GM21786 (cell line): Measurements from ENCODE around the gene CLEC19A.
"Not testable (repeated sequence)": the region's sequence is repeated elsewhere in the genome, so short reads cannot be mapped to it uniquely, and the experiment has no call there.

Source experiments
- ATAC-seq: cut with Tn5 transposase; IDR thresholded peaks from one replicate; pipeline ENCODE4 v1.9.1; 2021; ENCODE audit not compliant: unreplicated experiment

The CLEC19A gene

GRCh38 chr16:19321186-19321585, 35.7 kb downstream of the CLEC19A start:
- ATAC-seq = not testable (repeated sequence)

- no peak for ATAC-seq
These were observed 38.1 kb downstream of the CLEC19A start for GRCh38 chr16:19323596-19323995.

DNA sequence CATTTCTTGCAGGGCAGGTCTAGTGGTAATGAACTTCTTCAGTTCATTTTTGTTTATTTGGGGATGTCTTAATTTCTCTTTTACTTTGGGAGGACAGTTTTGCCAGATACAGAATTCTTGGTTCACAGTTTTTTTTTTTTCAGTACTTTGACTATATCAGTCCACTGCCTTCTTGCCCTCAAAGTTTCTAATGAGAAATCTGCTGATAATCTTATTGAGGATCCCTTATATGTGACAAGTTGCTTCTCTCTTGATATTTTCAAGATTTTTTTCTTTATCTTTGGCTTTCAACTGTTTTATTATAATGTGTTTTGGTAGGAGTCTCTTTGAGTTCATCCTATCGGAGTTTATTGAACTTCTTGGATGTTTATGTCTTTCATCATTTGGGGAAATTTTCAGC, 42.8 kb downstream of the CLEC19A start:
- no peak for ATAC-seq

DNA sequence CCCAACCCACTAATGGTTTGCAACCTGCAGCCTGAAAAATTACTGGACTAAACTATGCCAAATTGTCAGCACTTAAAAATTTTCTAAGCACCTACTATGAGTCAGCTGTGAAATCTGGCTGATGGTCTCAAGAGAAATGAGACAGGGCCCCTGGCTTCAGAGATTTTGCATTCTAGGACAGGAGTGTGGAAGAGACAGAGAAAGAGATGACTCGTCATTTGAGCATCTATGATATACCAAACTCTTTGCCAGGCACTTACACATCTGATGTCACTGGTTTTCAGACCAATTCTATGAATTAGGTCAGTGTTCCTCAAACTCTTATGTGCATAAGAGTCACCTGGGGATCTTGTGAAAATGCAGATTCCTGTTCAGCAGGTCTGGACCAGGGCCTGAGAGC, 44.4 kb downstream of the CLEC19A start:
- ATAC-seq = no peak

GRCh38 chr16:19330841-19331397, 45.4 kb downstream of the CLEC19A start:
- ATAC-seq = no peak

GRCh38 chr16:19331794-19332193, 46.3 kb downstream of the CLEC19A start:
- no peak for ATAC-seq

DNA sequence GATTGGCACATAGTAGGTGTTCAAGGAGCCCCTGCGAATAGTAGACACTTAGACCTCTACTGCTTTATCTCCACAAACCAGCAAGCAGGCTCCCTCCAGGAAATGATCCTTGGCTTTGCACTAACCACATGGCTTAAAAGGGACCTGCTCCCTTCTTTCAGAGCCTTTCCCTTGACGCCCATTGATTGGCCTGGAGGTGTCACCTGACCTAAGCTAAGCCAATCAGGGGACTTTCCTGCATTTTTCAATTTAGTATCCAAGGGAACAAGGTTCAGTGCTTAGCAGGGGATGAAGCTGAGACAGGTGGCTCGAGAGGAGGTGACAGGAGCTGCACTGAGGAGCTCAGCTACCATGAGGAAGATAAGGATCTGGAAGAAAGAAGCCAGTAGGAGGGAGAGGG, 52.8 kb downstream of the CLEC19A start:
- no peak for ATAC-seq

DNA sequence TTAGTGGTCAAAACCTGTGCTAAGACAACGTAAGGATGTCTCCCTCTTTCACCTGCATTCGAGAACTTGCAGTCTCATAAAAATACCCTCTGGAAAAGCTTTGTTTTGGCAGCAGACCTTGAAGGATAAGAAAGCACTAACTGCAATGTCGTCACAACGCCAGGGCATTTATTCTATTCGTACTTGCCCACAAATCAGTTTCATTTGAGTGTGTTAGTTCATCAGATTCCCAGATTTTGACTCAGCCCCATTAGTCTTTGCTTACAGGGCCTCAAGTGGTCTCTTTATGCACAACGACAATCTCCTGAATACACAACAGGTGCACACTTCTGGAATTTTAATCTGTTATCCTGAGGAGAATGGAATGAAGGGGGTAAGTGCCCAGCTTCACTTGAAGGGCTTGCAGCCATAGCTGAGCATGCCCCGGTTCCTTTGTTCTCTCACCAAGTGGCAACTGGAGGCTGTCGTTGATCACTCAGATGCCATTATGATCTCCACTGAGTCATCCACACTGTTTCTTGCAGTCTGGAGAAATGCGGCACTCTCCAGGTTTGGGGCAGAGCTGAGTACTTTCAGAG, 58.8 kb downstream of the CLEC19A start:
- no peak for ATAC-seq

DNA sequence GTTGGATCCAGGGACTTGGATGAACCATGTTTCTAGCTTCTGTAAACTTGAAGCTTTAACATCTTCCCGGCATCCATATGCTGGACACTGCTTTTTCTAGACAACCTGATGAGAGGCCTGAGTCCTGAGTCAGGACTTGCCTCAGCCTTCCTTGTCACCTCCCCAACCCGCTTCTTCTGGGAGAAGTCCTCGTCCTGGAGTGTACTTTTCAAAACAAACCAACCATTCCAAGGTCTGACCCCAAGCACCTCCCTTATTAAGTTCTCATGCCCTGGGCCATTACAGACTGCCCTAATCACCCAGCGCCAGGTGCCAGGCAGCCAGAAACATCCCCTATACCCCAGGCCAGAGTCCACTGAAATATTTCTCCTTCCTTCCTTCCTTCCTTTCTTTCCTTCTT, 59.4 kb downstream of the CLEC19A start:
- ATAC-seq = no peak

- no peak for ATAC-seq
These were observed 60.9 kb downstream of the CLEC19A start for GRCh38 chr16:19346335-19346922.

GRCh38 chr16:19348125-19348524, 62.6 kb downstream of the CLEC19A start:
- no peak for ATAC-seq

- no peak for ATAC-seq
These were observed 63.2 kb downstream of the CLEC19A start for GRCh38 chr16:19348578-19349315.

DNA sequence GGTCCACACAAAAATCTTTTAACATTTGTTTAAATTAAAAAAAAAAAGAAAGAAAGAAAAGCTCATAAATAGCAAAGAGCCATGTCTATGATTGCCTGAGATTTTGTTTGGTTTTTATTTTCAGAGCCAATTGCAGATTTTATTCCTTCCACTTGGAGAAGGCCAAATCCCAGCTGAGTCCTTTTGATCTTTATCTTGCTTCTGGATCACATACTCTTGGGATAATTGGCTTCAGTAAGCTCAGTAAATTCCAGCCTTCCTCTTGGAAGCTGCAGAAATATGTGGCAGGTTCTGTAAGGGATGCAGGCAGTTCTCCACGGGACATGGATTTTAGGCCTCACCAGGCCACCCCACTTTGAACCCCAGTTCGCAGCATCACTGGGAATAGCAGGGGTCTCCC, 68.8 kb downstream of the CLEC19A start:
- ATAC-seq = no peak

DNA sequence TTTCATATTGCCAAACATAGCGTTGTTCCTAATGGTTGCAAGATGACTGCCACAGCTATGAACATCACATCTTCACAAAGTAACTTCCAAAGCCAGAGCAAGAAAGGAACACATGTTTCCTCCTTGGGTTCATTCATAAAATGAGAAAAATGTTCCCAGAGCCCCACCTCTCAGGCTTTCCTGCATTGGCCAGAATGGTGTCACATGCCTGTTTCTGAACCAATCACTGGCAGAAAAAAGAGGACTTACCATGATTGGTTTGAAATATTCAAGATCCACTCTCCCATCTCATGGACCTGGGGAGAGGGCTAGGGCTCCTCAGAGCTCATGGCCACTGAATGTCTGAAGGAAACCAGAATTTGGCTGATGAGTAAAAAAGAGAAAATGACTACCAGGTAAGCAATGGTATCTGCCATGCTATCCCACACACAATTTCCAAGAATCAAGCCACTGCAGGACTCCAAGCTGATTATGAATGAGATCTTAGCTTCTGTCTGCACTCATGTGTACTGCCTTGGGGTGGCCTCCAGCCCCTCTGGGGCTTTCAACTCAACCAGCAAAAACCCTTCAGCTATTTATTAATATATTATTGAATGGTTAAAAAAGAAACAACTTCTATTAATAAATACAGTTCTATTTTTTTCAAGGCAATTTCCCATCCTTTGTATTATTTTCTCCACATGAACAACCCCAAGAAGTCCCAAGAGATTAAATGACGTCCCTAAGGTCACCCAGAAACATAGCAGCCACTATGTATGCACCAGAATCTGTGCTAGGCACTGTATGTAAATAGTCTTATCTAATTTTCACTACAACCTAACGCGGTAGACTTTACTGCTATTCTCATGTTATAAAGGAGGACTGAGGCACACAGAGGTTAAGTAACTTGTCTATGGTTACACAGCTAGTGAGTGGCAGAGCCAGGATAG, 70.8 kb downstream of the CLEC19A start:
- no peak for ATAC-seq

DNA sequence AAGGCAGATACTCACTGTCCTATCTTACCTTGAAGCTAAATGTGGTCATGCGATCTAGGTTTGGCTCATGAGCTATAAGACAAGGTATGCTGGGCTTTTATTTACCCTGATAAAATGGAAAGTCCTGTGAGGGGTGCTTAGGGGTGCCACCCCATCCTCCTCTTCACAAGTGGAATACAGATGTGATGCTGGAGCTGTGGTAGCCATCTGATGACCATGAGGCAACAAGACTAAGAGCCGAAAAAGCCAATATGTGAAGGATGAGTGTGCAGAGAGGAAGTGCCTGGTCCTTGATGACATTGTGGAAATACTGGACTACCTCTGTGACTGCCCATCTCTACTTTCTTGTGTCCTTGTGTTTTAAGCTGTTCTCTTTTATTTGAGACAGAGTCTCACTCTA, 74.0 kb downstream of the CLEC19A start:
- ATAC-seq = no peak
